ENCODE results near the gene PARP9. TPM values are rescaled to one million over a fixed set of nuclear protein-coding genes. Genes with fewer than 3 reads are reported as not detected.

Gene PARP9
- total and polyA plus RNA-seq, 10 of the 15 experiments (the other 5 are each of a cell fraction or from before 2014, with no cell fraction given), result 34.0 to 122 (median 46.1) TPM

DNA sequence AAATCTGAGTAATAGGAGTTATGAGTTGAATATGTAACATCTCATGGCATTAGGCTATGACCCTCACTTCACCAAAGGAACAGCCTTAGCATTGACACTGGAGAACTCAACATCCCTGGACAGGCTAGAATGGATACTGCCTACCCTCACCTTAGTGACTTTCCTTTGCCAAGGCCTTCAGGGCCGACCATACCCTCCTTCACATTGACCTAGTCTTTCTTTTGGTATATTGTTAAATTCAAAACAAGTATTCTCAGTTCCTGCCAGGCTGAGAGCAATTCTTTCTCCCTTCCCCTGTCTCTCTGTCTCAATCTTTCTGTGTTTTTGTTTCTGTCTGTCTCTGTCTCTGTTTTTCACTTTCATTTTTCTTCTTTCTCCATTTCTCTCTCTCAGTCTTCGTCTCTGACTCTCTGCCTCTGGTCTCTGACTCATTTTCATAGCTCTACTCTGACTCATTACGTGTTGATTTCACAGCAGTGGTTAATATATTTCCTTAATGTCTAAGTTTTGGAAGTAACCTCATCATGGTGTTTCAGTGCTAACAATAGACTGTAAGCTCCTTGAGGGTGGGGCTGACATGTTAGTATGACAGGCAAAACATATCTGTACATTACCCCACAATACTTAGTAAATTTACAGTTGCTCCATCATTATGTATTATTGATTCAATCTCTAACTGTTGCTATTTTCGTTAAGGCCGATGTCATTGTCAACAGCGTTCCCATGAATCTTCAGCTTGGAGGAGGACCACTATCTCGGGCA lies 45.9 kb upstream of the PARP9 start (continued):
- TF ChIP-seq, protein P1, sequence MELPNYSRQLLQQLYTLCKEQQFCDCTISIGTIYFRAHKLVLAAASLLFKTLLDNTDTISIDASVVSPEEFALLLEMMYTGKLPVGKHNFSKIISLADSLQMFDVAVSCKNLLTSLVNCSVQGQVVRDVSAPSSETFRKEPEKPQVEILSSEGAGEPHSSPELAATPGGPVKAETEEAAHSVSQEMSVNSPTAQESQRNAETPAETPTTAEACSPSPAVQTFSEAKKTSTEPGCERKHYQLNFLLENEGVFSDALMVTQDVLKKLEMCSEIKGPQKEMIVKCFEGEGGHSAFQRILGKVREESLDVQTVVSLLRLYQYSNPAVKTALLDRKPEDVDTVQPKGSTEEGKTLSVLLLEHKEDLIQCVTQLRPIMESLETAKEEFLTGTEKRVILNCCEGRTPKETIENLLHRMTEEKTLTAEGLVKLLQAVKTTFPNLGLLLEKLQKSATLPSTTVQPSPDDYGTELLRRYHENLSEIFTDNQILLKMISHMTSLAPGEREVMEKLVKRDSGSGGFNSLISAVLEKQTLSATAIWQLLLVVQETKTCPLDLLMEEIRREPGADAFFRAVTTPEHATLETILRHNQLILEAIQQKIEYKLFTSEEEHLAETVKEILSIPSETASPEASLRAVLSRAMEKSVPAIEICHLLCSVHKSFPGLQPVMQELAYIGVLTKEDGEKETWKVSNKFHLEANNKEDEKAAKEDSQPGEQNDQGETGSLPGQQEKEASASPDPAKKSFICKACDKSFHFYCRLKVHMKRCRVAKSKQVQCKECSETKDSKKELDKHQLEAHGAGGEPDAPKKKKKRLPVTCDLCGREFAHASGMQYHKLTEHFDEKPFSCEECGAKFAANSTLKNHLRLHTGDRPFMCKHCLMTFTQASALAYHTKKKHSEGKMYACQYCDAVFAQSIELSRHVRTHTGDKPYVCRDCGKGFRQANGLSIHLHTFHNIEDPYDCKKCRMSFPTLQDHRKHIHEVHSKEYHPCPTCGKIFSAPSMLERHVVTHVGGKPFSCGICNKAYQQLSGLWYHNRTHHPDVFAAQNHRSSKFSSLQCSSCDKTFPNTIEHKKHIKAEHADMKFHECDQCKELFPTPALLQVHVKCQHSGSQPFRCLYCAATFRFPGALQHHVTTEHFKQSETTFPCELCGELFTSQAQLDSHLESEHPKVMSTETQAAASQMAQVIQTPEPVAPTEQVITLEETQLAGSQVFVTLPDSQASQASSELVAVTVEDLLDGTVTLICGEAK (IDR thresholded peaks at IDR 0.05; ENCODE audit: borderline replicate concordance), result peak; percentile 54; the same call in 1 of the 2 replicates
- TF ChIP-seq, protein P2, sequence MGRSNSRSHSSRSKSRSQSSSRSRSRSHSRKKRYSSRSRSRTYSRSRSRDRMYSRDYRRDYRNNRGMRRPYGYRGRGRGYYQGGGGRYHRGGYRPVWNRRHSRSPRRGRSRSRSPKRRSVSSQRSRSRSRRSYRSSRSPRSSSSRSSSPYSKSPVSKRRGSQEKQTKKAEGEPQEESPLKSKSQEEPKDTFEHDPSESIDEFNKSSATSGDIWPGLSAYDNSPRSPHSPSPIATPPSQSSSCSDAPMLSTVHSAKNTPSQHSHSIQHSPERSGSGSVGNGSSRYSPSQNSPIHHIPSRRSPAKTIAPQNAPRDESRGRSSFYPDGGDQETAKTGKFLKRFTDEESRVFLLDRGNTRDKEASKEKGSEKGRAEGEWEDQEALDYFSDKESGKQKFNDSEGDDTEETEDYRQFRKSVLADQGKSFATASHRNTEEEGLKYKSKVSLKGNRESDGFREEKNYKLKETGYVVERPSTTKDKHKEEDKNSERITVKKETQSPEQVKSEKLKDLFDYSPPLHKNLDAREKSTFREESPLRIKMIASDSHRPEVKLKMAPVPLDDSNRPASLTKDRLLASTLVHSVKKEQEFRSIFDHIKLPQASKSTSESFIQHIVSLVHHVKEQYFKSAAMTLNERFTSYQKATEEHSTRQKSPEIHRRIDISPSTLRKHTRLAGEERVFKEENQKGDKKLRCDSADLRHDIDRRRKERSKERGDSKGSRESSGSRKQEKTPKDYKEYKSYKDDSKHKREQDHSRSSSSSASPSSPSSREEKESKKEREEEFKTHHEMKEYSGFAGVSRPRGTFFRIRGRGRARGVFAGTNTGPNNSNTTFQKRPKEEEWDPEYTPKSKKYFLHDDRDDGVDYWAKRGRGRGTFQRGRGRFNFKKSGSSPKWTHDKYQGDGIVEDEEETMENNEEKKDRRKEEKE (IDR thresholded peaks at IDR 0.05), result no peak
- TF ChIP-seq SUPT20H (IDR thresholded peaks at IDR 0.05; ENCODE audit: borderline replicate concordance, control insufficient read depth, low read depth, low read length) (no peak), KDM1A (IDR thresholded peaks at IDR 0.05; ENCODE audit: borderline replicate concordance) (no peak), FOXM1 (IDR thresholded peaks at IDR 0.05; ENCODE audit: low read depth, low read length) (peak; percentile 99), POU2F2 (IDR thresholded peaks at IDR 0.05; ENCODE audit: borderline replicate concordance, low read depth, low read length) (peak; percentile 54; the same call in 1 of the 3 replicates), HCFC1 (IDR thresholded peaks at IDR 0.05; ENCODE audit: low read length) (no peak), GABPA (IDR thresholded peaks at IDR 0.05; ENCODE audit: low read depth) (peak; percentile 80), CREB1 (IDR thresholded peaks at IDR 0.05; ENCODE audit: low read depth) (peak; percentile 90), GATAD2B (conservative IDR thresholded peaks at IDR 0.05; ENCODE audit: low read depth) (peak; percentile 68; the same call in 1 of the 2 replicates), SIN3A (IDR thresholded peaks at IDR 0.05; ENCODE audit: low read depth, low read length) (no peak), EZH2 (IDR thresholded peaks at IDR 0.05; ENCODE audit: borderline replicate concordance, control insufficient read depth, low read depth, low read length) (no peak)
- TF ChIP-seq, protein P3, sequence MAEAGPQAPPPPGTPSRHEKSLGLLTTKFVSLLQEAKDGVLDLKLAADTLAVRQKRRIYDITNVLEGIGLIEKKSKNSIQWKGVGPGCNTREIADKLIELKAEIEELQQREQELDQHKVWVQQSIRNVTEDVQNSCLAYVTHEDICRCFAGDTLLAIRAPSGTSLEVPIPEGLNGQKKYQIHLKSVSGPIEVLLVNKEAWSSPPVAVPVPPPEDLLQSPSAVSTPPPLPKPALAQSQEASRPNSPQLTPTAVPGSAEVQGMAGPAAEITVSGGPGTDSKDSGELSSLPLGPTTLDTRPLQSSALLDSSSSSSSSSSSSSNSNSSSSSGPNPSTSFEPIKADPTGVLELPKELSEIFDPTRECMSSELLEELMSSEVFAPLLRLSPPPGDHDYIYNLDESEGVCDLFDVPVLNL (IDR thresholded peaks at IDR 0.05; ENCODE audit: low read depth, low read length), result no peak
- TF ChIP-seq, protein P4, sequence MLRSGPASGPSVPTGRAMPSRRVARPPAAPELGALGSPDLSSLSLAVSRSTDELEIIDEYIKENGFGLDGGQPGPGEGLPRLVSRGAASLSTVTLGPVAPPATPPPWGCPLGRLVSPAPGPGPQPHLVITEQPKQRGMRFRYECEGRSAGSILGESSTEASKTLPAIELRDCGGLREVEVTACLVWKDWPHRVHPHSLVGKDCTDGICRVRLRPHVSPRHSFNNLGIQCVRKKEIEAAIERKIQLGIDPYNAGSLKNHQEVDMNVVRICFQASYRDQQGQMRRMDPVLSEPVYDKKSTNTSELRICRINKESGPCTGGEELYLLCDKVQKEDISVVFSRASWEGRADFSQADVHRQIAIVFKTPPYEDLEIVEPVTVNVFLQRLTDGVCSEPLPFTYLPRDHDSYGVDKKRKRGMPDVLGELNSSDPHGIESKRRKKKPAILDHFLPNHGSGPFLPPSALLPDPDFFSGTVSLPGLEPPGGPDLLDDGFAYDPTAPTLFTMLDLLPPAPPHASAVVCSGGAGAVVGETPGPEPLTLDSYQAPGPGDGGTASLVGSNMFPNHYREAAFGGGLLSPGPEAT (IDR thresholded peaks at IDR 0.05; ENCODE audit: low read depth), result peak; percentile 96
- TF ChIP-seq, protein P5, sequence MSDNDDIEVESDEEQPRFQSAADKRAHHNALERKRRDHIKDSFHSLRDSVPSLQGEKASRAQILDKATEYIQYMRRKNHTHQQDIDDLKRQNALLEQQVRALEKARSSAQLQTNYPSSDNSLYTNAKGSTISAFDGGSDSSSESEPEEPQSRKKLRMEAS (IDR thresholded peaks at IDR 0.05; ENCODE audit: low read depth, low read length), result no peak
- TF ChIP-seq, protein P6, sequence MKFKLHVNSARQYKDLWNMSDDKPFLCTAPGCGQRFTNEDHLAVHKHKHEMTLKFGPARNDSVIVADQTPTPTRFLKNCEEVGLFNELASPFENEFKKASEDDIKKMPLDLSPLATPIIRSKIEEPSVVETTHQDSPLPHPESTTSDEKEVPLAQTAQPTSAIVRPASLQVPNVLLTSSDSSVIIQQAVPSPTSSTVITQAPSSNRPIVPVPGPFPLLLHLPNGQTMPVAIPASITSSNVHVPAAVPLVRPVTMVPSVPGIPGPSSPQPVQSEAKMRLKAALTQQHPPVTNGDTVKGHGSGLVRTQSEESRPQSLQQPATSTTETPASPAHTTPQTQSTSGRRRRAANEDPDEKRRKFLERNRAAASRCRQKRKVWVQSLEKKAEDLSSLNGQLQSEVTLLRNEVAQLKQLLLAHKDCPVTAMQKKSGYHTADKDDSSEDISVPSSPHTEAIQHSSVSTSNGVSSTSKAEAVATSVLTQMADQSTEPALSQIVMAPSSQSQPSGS (IDR thresholded peaks at IDR 0.05; ENCODE audit: low read length), result peak; percentile 100

All from GM12878 (cell line).